Activated B cell treated with CpG ODN at 0.5 μM for 24 hours (primary cell): Measurements from ENCODE around the gene NKX2-8. TPM values are rescaled to one million over a fixed set of nuclear protein-coding genes. Genes with fewer than 3 reads are reported as not detected.
"Not testable (repeated sequence)": the region's sequence is repeated elsewhere in the genome, so short reads cannot be mapped to it uniquely, and the experiment has no call there.

Experiments
- ATAC-seq: fragments of 200-7000 bp; cut with Tn5 transposase; one replicate; pipeline ENCODE4 v1.10.0; 2021; ENCODE audit warnings: low read depth, mild to moderate bottlenecking, moderate library complexity
- CTCF ChIA-PET: fragments of 350-600 bp; sonication (Branson Sonifier 250); formaldehyde crosslinking; loops from one replicate; lab custom pipeline; 2021; ENCODE audit warnings: antibody characterized with exemption; lab: Charles Lee
- POLR2A ChIA-PET: fragments of 350-600 bp; sonication (Branson Sonifier 250); formaldehyde crosslinking; loops from one replicate; lab custom pipeline; 2021; ENCODE audit warnings: antibody characterized with exemption; lab: Charles Lee
- DNase-seq: peaks from one replicate; pipeline ENCODE4 v3.0.0; 2022
- H3K27ac Mint-ChIP-seq: one replicate; pipeline ENCODE4 v1.8.0; 2020; ENCODE audit warnings: mixed read lengths
- H3K27me3 Mint-ChIP-seq: one replicate; pipeline ENCODE4 v1.8.0; 2021; ENCODE audit warnings: mixed read lengths
- H3K36me3 Mint-ChIP-seq: one replicate; pipeline ENCODE4 v1.8.0; 2021; ENCODE audit warnings: low read depth, mixed read lengths
- H3K4me1 Mint-ChIP-seq: one replicate; pipeline ENCODE4 v1.8.0; 2021; ENCODE audit warnings: mixed read lengths
- H3K4me3 Mint-ChIP-seq: one replicate; pipeline ENCODE4 v1.8.0; 2020; ENCODE audit warnings: mild to moderate bottlenecking, mixed read lengths
- H3K9me3 Mint-ChIP-seq: one replicate; pipeline ENCODE4 v1.8.0; 2020; ENCODE audit warnings: mixed read lengths
- intact Hi-C: fragments of 100-400 bp; cut with micrococcal nuclease; formaldehyde crosslinking; loops from one replicate; pipeline ENCODE4 v1.15.1; 2024
- total RNA-seq: library from RNA; stranded (reverse); gene quantifications from 2 replicates; pipeline ENCODE4 v1.2.3, GENCODE V29; 2022
- TF ChIP-seq, protein P1 (sequence below): fragments of 200-600 bp; IDR thresholded peaks from one replicate; pipeline ENCODE4 v1.8.0; 2022; ENCODE audit warnings: antibody characterized with exemption, mild to moderate bottlenecking

Gene NKX2-8
- total RNA-seq, 1 donor from 2014 or later = not detected

DNA sequence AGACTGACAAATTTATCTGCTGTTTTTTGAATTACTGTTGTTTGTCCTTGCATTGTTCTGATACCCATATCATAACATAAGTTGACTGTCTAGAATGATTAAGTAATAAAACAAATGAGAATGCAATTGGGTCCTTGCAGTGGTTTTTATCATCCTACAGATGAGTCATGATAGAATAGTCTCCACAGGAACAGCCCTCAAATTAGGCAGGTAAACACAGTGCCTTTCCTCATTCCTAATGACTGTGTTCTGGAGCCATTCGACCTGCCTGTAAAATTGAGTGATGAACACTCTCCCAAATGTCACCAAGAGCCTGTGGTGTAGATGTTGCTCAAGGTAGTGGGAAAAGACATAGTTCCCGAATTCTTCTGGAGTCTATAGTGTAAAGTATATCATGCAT is 12.3 kb downstream of the NKX2-8 start:
- Mint-ChIP-seq H3K4me3 (no peak overlapping the region), H3K27me3 (peaks cover 6% of the 10 kb centered on the region), H3K9me3 (no peaks in the 10 kb centered on the region), H3K27ac (no peak overlapping the region), H3K36me3 (no peaks in the 10 kb centered on the region), H3K4me1 (no peaks in the 10 kb centered on the region)
- intact Hi-C loops = no loop called here
- ATAC-seq (no peak), DNase-seq (no peak)
- ChIA-PET POLR2A (no interaction called here), CTCF (no interaction called here)
- TF ChIP-seq, protein P1, sequence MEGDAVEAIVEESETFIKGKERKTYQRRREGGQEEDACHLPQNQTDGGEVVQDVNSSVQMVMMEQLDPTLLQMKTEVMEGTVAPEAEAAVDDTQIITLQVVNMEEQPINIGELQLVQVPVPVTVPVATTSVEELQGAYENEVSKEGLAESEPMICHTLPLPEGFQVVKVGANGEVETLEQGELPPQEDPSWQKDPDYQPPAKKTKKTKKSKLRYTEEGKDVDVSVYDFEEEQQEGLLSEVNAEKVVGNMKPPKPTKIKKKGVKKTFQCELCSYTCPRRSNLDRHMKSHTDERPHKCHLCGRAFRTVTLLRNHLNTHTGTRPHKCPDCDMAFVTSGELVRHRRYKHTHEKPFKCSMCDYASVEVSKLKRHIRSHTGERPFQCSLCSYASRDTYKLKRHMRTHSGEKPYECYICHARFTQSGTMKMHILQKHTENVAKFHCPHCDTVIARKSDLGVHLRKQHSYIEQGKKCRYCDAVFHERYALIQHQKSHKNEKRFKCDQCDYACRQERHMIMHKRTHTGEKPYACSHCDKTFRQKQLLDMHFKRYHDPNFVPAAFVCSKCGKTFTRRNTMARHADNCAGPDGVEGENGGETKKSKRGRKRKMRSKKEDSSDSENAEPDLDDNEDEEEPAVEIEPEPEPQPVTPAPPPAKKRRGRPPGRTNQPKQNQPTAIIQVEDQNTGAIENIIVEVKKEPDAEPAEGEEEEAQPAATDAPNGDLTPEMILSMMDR = no peak

DNA sequence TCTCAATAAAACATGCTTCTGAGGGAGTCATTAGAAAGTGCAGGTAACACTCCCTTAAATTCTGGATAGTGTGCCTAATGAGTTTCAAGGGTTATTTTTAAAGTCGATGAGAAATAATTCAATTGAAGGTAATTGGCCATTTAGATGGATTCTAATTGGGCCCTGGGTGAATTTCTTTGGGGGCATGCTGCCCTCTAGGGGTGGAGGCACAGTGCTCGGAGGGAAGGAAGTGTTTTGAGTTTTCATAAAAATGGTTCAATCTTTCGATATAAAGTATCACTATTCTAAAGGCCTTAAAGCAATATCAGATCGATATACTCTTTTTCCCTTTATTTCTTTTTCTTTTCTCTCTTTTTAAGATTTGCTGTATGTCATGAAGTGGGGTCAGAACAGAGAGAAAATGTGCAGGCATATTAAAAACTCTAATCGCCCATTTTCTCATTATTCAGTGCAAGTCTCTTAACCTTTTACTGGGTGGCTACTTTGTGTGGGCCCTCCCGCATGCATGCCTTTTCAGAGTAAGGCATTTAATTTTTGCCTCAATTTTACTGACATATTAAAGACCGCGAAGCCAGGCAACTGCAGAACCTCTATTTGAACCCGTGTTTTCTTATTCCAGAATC is 25.5 kb downstream of the NKX2-8 start:
- Mint-ChIP-seq H3K27ac (no peak overlapping the region), H3K27me3 (peaks cover 6% of the 10 kb centered on the region), H3K9me3 (no peaks in the 10 kb centered on the region), H3K36me3 (no peaks in the 10 kb centered on the region), H3K4me3 (no peak overlapping the region), H3K4me1 (no peaks in the 10 kb centered on the region)
- POLR2A ChIA-PET = no interaction called here
- TF ChIP-seq, protein P1 = no peak
- DNase-seq (no peak), ATAC-seq (no peak)
- CTCF ChIA-PET = interaction anchor here (1.3 kb wide), 1 partner anchor 18 kb away, joined by 3 read pairs; no protein-coding TSS in a partner anchor
- intact Hi-C loops = loop anchor here (2.0 kb wide), 2 partner anchors 384 to 674 kb away; no protein-coding TSS in a partner anchor

DNA sequence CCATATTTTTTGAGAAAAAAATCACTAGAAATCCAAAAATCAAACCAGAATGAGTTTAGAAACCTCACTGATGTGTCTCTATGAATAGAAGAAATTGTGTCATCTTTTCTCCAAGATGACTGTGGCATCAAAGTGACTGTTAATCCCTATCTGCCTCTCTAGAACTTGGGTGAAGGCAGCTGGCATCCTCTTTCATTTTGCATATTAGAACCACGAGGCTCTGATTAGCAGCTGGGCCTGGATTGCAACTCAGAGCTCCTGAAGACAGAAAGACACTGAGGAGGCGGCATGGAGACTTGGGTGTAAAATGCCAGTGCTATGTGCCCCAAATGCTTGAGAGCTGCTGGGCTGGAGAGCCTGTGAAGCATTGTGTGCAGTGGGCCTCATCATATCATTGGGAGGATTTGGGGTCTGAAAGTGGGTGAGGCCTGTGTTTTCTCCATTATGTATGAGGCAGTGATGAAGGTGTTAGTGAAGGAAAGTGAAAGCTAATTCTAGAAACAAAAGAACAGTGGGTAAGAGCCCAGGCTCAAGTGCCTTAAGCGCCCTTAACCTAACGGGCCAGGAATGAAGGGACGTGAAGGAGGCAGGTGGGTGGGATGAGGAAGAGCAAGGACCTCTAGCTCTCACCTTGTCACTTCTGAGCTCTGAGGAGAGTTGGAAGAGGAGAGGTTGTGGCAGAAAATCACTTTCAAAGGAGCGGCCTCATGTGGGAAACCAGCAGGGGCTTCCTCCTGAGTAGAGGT is 26.2 kb downstream of the NKX2-8 start:
- Mint-ChIP-seq H3K4me1 (no peaks in the 10 kb centered on the region), H3K27me3 (peaks cover 6% of the 10 kb centered on the region), H3K4me3 (no peak overlapping the region), H3K9me3 (no peaks in the 10 kb centered on the region), H3K27ac (no peak overlapping the region), H3K36me3 (no peaks in the 10 kb centered on the region)
- TF ChIP-seq, protein P1 = no peak
- DNase-seq (no peak), ATAC-seq (no peak)
- intact Hi-C loops = loop anchor here (2.0 kb wide), 2 partner anchors 385 to 673 kb away; no protein-coding TSS in a partner anchor
- CTCF ChIA-PET = interaction anchor here (3.2 kb wide), 1 partner anchor 386 kb away, joined by 16 read pairs; no protein-coding TSS in a partner anchor
- POLR2A ChIA-PET = no interaction called here

DNA sequence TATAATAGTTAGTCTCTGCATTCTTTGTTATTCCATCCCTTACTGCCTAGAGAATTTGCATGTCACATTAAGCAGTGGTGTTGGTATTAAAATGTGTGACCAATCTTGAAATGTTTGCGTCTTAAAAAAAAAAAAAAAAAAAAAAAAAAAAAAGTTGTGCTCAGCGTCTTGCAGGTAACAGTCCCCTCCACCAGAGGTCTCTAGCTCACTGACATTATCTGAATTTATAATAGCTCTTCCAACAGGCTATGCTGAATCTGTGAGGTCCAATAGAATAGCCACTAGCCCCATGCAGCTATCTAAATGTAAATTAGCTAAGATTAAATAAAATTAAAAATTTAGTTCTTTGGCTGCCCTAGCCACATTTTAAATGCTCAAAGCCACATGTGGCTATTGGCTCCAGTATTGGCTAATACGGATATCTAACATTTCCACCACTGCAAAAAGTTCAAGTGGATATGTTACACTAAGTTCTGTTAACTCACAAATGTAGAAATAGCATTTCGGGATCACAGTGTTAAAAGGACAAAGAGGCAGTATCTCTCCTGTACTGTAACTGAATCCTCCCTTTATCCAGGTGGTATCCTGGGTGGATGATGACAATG is 28.7 kb downstream of the NKX2-8 start:
- Mint-ChIP-seq H3K27me3 (peaks cover 2% of the 10 kb centered on the region), H3K27ac (no peak overlapping the region), H3K9me3 (no peaks in the 10 kb centered on the region), H3K36me3 (no peaks in the 10 kb centered on the region), H3K4me1 (no peaks in the 10 kb centered on the region), H3K4me3 (no peak overlapping the region)
- no peak for ATAC-seq
- no peak for DNase-seq
- ChIA-PET POLR2A (interaction anchor here (0.7 kb wide), 1 partner anchor 71 kb away, joined by 8 read pairs; no protein-coding TSS in a partner anchor), CTCF (interaction anchor here (1.2 to 3.2 kb wide), 4 partner anchors 15 to 670 kb away, joined by 3 to 16 read pairs (median 6); no protein-coding TSS in a partner anchor)
- TF ChIP-seq, protein P1 = no peak
- intact Hi-C loops = loop anchor here (1.0 kb wide), 1 partner anchor 52 kb away; no protein-coding TSS in a partner anchor

DNA sequence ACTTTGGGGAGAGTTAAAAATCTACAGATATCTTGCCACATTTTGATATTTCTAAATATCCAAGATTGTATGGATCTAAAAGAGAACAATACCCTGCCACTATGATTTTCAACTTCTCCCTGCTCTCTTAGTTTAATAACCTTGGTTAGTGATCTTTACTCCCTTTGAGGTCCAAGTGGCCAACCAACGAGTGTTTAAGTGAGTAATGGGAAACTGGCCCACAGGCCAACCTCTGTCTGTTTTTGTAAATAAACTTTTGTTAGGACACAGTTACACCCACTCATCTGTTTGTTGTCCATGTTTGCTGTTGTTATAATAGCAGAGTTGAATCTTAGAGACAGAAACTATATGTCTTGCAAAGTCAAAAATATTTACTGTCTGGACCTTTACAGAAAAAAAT is 31.5 kb downstream of the NKX2-8 start:
- H3K27me3 Mint-ChIP-seq = peaks cover 2% of the 10 kb centered on the region
- DNase-seq = no peak
- no peaks in the 10 kb centered on the region for H3K4me1 Mint-ChIP-seq
- no peak overlapping the region for H3K27ac Mint-ChIP-seq
- CTCF ChIA-PET = no interaction called here
- intact Hi-C loops = no loop called here
- ATAC-seq = no peak
- H3K36me3 Mint-ChIP-seq = no peaks in the 10 kb centered on the region
- no peaks in the 10 kb centered on the region for H3K9me3 Mint-ChIP-seq
- TF ChIP-seq, protein P1 = no peak
- no peak overlapping the region for H3K4me3 Mint-ChIP-seq
- POLR2A ChIA-PET = no interaction called here

DNA sequence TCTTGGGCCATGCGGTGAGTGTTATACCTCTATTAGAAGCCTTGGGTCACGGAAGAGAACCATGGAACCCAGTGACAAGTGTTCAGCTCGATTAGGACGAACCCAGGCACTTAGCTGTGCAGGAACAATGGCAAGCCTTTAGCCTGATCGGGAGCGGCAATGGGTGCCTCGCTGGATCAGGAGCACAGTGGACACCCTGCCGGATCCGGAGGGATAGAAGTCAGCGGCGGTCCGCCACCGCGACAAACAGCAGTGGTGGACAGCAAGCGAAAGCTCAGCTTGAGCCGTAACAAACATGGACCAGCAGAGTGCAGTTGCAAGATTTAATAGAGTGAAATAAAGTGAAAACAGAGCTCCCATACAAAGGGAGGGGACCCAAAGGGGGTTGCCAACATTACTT is 38.1 kb downstream of the NKX2-8 start:
- POLR2A ChIA-PET, intact Hi-C loops, H3K4me1 Mint-ChIP-seq, ATAC-seq, H3K36me3 Mint-ChIP-seq, H3K4me3 Mint-ChIP-seq, CTCF ChIA-PET, DNase-seq, H3K27ac Mint-ChIP-seq, H3K9me3 Mint-ChIP-seq: not testable (repeated sequence)
- peaks cover 11% of the 10 kb centered on the region for H3K27me3 Mint-ChIP-seq
